Endothelial cell (in vitro differentiated cells): ENCODE data around the gene EDAR. TPM values are rescaled to one million over a fixed set of nuclear protein-coding genes. Genes with fewer than 3 reads are reported as not detected.

ENCODE experiments used
- DNase-seq: peaks from one replicate; pipeline ENCODE4 v3.0.0; 2021; ENCODE audit warnings: low spot score
- H3K27ac Mint-ChIP-seq: one replicate; pipeline ENCODE4 v1.8.0; 2021; ENCODE audit warnings: mixed read lengths, inconsistent platforms; ENCODE audit not compliant: unreplicated experiment
- H3K27me3 Mint-ChIP-seq: one replicate; pipeline ENCODE4 v1.8.0; 2021; ENCODE audit warnings: mild to moderate bottlenecking, moderate library complexity, mixed read lengths, inconsistent platforms; ENCODE audit not compliant: unreplicated experiment
- H3K36me3 Mint-ChIP-seq: one replicate; pipeline ENCODE4 v1.8.0; 2021; ENCODE audit warnings: mild to moderate bottlenecking, low read depth, mixed read lengths, inconsistent platforms; ENCODE audit not compliant: unreplicated experiment
- H3K4me1 Mint-ChIP-seq: one replicate; pipeline ENCODE4 v1.8.0; 2021; ENCODE audit warnings: mild to moderate bottlenecking, mixed read lengths, inconsistent platforms; ENCODE audit not compliant: unreplicated experiment
- H3K4me3 Mint-ChIP-seq: one replicate; pipeline ENCODE4 v1.8.0; 2021; ENCODE audit warnings: mild to moderate bottlenecking, mixed read lengths, inconsistent platforms; ENCODE audit not compliant: unreplicated experiment
- H3K9me3 Mint-ChIP-seq: one replicate; pipeline ENCODE4 v1.8.0; 2021; ENCODE audit warnings: mixed read lengths, inconsistent platforms; ENCODE audit not compliant: unreplicated experiment
- CTCF ChIP-seq: fragments of 200-600 bp; sonication (generic); IDR thresholded peaks from one replicate; pipeline ENCODE4 v1.5.0; 2021; ENCODE audit warnings: antibody characterized with exemption; ENCODE audit not compliant: unreplicated experiment
- total RNA-seq: library from RNA; stranded (reverse); fragmentation: NEBNext Ultra II Directional; extraction: Animal tissue kit (Norgen Biotek cat#: 25700); gene quantifications from one replicate; pipeline ENCODE4 v1.2.1, GENCODE V29; 2021; ENCODE audit not compliant: unreplicated experiment

Gene EDAR
- total RNA-seq, 1 donor from 2014 or later, result not detected

DNA sequence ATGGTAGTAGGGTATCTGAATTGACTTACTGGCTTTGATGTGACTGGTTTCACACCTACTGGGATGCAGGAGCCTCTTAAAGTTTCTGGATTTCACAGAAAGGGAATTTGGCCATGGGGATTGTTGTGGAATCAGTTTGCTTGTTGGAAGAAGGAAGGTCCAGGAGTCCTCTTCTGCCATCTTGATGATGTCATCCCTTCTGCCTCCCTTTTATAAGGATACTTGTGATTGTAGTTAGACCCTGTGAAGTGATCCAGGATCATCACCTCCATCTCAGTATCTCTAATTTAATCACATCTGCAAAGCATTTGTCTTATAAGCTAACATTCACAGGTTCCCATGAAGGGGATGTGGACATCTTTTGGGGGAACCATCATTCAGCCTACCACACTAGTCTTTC, 123.0 kb downstream of the EDAR start:
- Mint-ChIP-seq H3K4me3 (no peak overlapping the region), H3K27me3 (no peaks in the 10 kb centered on the region), H3K9me3 (no peaks in the 10 kb centered on the region), H3K4me1 (no peaks in the 10 kb centered on the region), H3K36me3 (peaks cover 5% of the 10 kb centered on the region), H3K27ac (no peak overlapping the region)
- TF ChIP-seq CTCF, result no peak
- no peak for DNase-seq

- Mint-ChIP-seq H3K36me3 (no peaks in the 10 kb centered on the region), H3K4me3 (no peak overlapping the region), H3K4me1 (no peaks in the 10 kb centered on the region), H3K27ac (no peak overlapping the region), H3K27me3 (no peaks in the 10 kb centered on the region), H3K9me3 (no peaks in the 10 kb centered on the region)
- no peak for DNase-seq
- no peak for TF ChIP-seq CTCF
Observed at GRCh38 chr2:108858894-108859293, 130.1 kb downstream of the EDAR start.

- no peaks in the 10 kb centered on the region for H3K36me3 Mint-ChIP-seq
- no peaks in the 10 kb centered on the region for H3K4me1 Mint-ChIP-seq
- DNase-seq, result no peak
- no peaks in the 10 kb centered on the region for H3K9me3 Mint-ChIP-seq
- no peak overlapping the region for H3K4me3 Mint-ChIP-seq
- H3K27ac Mint-ChIP-seq, result no peak overlapping the region
- no peak for TF ChIP-seq CTCF
- H3K27me3 Mint-ChIP-seq, result no peaks in the 10 kb centered on the region
Observed at GRCh38 chr2:108855194-108855593, 133.8 kb downstream of the EDAR start.

GRCh38 chr2:108854484-108854883, 134.5 kb downstream of the EDAR start:
- Mint-ChIP-seq H3K9me3 (no peaks in the 10 kb centered on the region), H3K27ac (no peak overlapping the region), H3K4me1 (no peaks in the 10 kb centered on the region), H3K36me3 (no peaks in the 10 kb centered on the region), H3K27me3 (no peaks in the 10 kb centered on the region), H3K4me3 (no peak overlapping the region)
- no peak for DNase-seq
- TF ChIP-seq CTCF, result no peak

GRCh38 chr2:108853421-108853820, 135.6 kb downstream of the EDAR start:
- H3K36me3 Mint-ChIP-seq, result no peaks in the 10 kb centered on the region
- H3K27me3 Mint-ChIP-seq, result no peaks in the 10 kb centered on the region

More at GRCh38 chr2:108853421-108853820, 135.6 kb downstream of the EDAR start:
- no peaks in the 10 kb centered on the region for H3K9me3 Mint-ChIP-seq
- no peak for DNase-seq
- TF ChIP-seq CTCF, result no peak
- H3K4me3 Mint-ChIP-seq, result no peak overlapping the region
- H3K27ac Mint-ChIP-seq, result no peak overlapping the region
- H3K4me1 Mint-ChIP-seq, result no peaks in the 10 kb centered on the region
